Transverse colon (tissue), 1 donor: Measurements from ENCODE around the gene YAP1.

Experiments used
- EP300 ChIP-seq: sonication (generic); formaldehyde crosslinking; IDR thresholded peaks from one replicate; pipeline ENCODE4 v1.6.1; 2017; ENCODE audit warnings: antibody characterized with exemption, low read depth
- POLR2A ChIP-seq: fragments of 450-650 bp; IDR thresholded peaks from one replicate; pipeline ENCODE4 v1.6.1; 2016; ENCODE audit warnings: antibody characterized with exemption, mild to moderate bottlenecking, moderate library complexity

DNA sequence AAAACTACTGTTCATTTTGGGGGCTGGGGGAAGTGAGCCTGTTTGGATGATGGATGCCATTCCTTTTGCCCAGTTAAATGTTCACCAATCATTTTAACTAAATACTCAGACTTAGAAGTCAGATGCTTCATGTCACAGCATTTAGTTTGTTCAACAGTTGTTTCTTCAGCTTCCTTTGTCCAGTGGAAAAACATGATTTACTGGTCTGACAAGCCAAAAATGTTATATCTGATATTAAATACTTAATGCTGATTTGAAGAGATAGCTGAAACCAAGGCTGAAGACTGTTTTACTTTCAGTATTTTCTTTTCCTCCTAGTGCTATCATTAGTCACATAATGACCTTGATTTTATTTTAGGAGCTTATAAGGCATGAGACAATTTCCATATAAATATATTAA, 119.9 kb downstream of the YAP1 start:
- TF ChIP-seq POLR2A (no peak), EP300 (no peak)
